HepG2 (cell line): Measurements from ENCODE around the gene TTF2. TPM values are rescaled to one million over a fixed set of nuclear protein-coding genes. Genes with fewer than 3 reads are reported as not detected.
A peak's percentile ranks its signal among the peaks of the same experiment; 100 is the strongest.

ENCODE experiments used
- ATF7 ChIP-seq, 2 experiments: fragments of 450-650 bp in 1 of 2; sonication (generic) in 1 of 2; formaldehyde crosslinking in 1 of 2; IDR thresholded peaks; 2 replicates each; pipeline versions ENCODE4 v1.4.0 to v1.6.1; 2016 to 2020; ENCODE audit warnings: antibody characterized with exemption in 1 of 2, mild to moderate bottlenecking in 1 of 2, missing genetic modification reagents in 1 of 2
- CBFB ChIP-seq: sonication (generic); formaldehyde crosslinking; IDR thresholded peaks from 2 replicates; pipeline ENCODE4 v1.4.0; 2020; ENCODE audit warnings: missing genetic modification reagents
- MEIS1 ChIP-seq: sonication (generic); formaldehyde crosslinking; IDR thresholded peaks from 2 replicates; pipeline ENCODE4 v1.9.0; 2021; ENCODE audit warnings: mild to moderate bottlenecking, missing genetic modification reagents, moderate library complexity, borderline replicate concordance
- PHF20 ChIP-seq: sonication (generic); formaldehyde crosslinking; IDR thresholded peaks from 2 replicates; pipeline ENCODE4 v1.5.0; 2020; ENCODE audit warnings: mild to moderate bottlenecking, missing genetic modification reagents
- POLR2A ChIP-seq, 2 experiments: IDR thresholded peaks; 2 replicates each; pipeline ENCODE4 v1.6.1; 2011; ENCODE audit warnings: low read depth in 2 of 2, low read length in 2 of 2, mild to moderate bottlenecking in 1 of 2, moderate library complexity in 1 of 2; ENCODE audit not compliant: insufficient read depth in 1 of 2
- RBAK ChIP-seq: sonication (generic); formaldehyde crosslinking; IDR thresholded peaks from 2 replicates; pipeline ENCODE4 v1.5.1; 2020; ENCODE audit warnings: mild to moderate bottlenecking, missing genetic modification reagents
- RBFOX2 ChIP-seq: fragments of 200-400 bp; formaldehyde crosslinking; IDR thresholded peaks from 2 replicates; pipeline ENCODE4 v1.6.1; 2017; ENCODE audit warnings: low read depth, mild to moderate bottlenecking, low read length
- SRSF4 ChIP-seq: fragments of 200-400 bp; formaldehyde crosslinking; IDR thresholded peaks from one replicate; pipeline ENCODE4 v1.6.1; 2018; ENCODE audit warnings: mild to moderate bottlenecking, low read depth, low read length, moderate library complexity; ENCODE audit not compliant: poor library complexity, severe bottlenecking
- ZNF558 ChIP-seq: sonication (generic); formaldehyde crosslinking; IDR thresholded peaks from 2 replicates; pipeline ENCODE4 v1.9.0; 2022; ENCODE audit warnings: mild to moderate bottlenecking, missing genetic modification reagents, borderline replicate concordance
- ZNF644 ChIP-seq: IDR thresholded peaks from 2 replicates; pipeline ENCODE4 v1.6.1; 2016; ENCODE audit warnings: low read depth
- ZSCAN21 ChIP-seq: sonication (generic); formaldehyde crosslinking; IDR thresholded peaks from 2 replicates; pipeline ENCODE4 v1.8.0; 2022; ENCODE audit warnings: mild to moderate bottlenecking, missing genetic modification reagents, moderate library complexity, borderline replicate concordance
- polyA plus RNA-seq, 8 experiments: library from polyadenylated mRNA; depleted of rRNA in 3 of 8; stranded (reverse) in 7 of 8; unstranded in 1 of 8; fragments of >200 nt; fragmentation: Illumina TruSeq in 4 of 8; extraction: Trizol in 4 of 8; gene quantifications; 2 replicates each; pipeline versions ENCODE4 v1.2.1 to v1.2.3, GENCODE V29; 2011 to 2016; ENCODE audit warnings: low read depth in 4 of 8, missing spikeins in 1 of 8, mixed read lengths in 1 of 8; ENCODE audit not compliant: insufficient read depth in 1 of 8
- total RNA-seq, 5 experiments: library from RNA; depleted of rRNA; stranded (reverse); fragments of >200 nt; fragmentation: Illumina TruSeq; extraction: Trizol; gene quantifications; 2 replicates each; pipeline ENCODE4 v1.2.3, GENCODE V29; 2016; ENCODE audit warnings: low read depth in 1 of 5
- TF ChIP-seq, protein P1 (sequence below): sonication (generic); formaldehyde crosslinking; IDR thresholded peaks from 2 replicates; pipeline ENCODE4 v1.9.0; 2022; ENCODE audit warnings: low read depth, missing genetic modification reagents
- TF ChIP-seq, protein P2 (sequence below): sonication (generic); formaldehyde crosslinking; IDR thresholded peaks from 2 replicates; pipeline ENCODE4 v1.5.1; 2020; ENCODE audit warnings: missing genetic modification reagents, mild to moderate bottlenecking, borderline replicate concordance
- TF ChIP-seq, protein P3 (sequence below): IDR thresholded peaks from 2 replicates; pipeline ENCODE4 v1.6.1; 2018; ENCODE audit warnings: missing genetic modification reagents, mild to moderate bottlenecking, missing compliant biosample characterization
- TF ChIP-seq, protein P4 (sequence below): IDR thresholded peaks from 2 replicates; pipeline ENCODE4 v1.6.1; 2018; ENCODE audit warnings: missing genetic modification reagents
- TF ChIP-seq, protein P5 (sequence below): sonication (generic); formaldehyde crosslinking; IDR thresholded peaks from 2 replicates; pipeline ENCODE4 v1.4.0; 2020; ENCODE audit warnings: mild to moderate bottlenecking, missing genetic modification reagents, borderline replicate concordance

The TTF2 gene
- total and polyA plus RNA-seq, 2 of the 13 experiments (the other 11 are each of a cell fraction or from before 2014, with no cell fraction given), result 12.8 to 48.9 TPM

DNA sequence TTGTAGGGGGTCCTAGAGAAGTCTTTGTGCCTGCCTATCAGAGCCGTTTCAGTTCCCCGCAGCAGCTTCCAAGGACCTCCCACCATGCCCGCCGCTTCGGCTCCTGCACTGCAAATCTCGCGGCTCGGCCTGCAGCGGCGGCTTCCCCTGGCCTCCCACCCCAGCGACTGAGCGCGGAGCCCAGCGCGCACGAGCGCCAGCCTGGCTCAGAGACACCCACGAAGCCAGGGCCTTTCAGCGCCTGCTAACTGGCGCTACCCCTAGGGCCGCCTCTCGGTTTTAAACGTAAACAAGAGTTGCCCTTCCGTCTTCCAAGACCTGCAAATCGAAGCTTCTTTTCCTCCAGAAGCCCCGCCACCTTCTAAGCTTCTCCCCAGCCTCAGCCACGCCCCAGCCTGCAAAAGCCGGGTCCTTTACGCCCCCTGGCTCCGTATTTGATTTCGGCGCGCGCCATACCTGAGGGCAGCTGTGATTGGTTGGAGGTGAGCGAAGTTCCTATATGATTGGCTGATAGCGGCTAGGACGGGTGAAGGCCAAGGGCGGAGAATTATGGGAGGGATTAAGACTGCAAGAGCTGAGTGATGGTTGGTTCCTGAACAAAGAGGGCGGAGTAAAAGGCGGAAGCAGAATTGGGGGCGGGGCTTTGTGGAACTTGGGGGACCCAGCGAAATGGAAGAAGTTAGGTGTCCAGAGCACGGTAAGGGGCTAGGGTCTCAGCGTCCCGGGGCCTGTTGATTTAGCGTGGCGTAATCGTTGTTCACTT, at the start of gene TTF2 (continued):
- no peak for TF ChIP-seq PHF20
- TF ChIP-seq, protein P1, sequence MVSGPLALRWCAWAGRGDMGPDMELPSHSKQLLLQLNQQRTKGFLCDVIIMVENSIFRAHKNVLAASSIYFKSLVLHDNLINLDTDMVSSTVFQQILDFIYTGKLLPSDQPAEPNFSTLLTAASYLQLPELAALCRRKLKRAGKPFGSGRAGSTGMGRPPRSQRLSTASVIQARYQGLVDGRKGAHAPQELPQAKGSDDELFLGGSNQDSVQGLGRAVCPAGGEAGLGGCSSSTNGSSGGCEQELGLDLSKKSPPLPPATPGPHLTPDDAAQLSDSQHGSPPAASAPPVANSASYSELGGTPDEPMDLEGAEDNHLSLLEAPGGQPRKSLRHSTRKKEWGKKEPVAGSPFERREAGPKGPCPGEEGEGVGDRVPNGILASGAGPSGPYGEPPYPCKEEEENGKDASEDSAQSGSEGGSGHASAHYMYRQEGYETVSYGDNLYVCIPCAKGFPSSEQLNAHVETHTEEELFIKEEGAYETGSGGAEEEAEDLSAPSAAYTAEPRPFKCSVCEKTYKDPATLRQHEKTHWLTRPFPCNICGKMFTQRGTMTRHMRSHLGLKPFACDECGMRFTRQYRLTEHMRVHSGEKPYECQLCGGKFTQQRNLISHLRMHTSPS (CRISPR knock-in tag), result no peak
- TF ChIP-seq ZNF558 (CRISPR knock-in tag), result no peak
- peak; percentile 65 for TF ChIP-seq RBFOX2
- TF ChIP-seq, protein P2, sequence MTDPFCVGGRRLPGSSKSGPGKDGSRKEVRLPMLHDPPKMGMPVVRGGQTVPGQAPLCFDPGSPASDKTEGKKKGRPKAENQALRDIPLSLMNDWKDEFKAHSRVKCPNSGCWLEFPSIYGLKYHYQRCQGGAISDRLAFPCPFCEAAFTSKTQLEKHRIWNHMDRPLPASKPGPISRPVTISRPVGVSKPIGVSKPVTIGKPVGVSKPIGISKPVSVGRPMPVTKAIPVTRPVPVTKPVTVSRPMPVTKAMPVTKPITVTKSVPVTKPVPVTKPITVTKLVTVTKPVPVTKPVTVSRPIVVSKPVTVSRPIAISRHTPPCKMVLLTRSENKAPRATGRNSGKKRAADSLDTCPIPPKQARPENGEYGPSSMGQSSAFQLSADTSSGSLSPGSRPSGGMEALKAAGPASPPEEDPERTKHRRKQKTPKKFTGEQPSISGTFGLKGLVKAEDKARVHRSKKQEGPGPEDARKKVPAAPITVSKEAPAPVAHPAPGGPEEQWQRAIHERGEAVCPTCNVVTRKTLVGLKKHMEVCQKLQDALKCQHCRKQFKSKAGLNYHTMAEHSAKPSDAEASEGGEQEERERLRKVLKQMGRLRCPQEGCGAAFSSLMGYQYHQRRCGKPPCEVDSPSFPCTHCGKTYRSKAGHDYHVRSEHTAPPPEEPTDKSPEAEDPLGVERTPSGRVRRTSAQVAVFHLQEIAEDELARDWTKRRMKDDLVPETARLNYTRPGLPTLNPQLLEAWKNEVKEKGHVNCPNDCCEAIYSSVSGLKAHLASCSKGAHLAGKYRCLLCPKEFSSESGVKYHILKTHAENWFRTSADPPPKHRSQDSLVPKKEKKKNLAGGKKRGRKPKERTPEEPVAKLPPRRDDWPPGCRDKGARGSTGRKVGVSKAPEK (CRISPR knock-in tag), result no peak
- no peak for TF ChIP-seq RBAK (CRISPR knock-in tag)
- no peak for TF ChIP-seq ATF7 (IDR thresholded peaks at IDR 0.05)
- TF ChIP-seq ATF7 (CRISPR knock-in tag; IDR thresholded peaks at IDR 0.05), result no peak
- TF ChIP-seq, protein P3, sequence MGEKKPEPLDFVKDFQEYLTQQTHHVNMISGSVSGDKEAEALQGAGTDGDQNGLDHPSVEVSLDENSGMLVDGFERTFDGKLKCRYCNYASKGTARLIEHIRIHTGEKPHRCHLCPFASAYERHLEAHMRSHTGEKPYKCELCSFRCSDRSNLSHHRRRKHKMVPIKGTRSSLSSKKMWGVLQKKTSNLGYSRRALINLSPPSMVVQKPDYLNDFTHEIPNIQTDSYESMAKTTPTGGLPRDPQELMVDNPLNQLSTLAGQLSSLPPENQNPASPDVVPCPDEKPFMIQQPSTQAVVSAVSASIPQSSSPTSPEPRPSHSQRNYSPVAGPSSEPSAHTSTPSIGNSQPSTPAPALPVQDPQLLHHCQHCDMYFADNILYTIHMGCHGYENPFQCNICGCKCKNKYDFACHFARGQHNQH (CRISPR knock-in tag), result no peak
- TF ChIP-seq, protein P4, sequence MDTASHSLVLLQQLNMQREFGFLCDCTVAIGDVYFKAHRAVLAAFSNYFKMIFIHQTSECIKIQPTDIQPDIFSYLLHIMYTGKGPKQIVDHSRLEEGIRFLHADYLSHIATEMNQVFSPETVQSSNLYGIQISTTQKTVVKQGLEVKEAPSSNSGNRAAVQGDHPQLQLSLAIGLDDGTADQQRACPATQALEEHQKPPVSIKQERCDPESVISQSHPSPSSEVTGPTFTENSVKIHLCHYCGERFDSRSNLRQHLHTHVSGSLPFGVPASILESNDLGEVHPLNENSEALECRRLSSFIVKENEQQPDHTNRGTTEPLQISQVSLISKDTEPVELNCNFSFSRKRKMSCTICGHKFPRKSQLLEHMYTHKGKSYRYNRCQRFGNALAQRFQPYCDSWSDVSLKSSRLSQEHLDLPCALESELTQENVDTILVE (CRISPR knock-in tag), result no peak
- peak; percentile 45 to 67; a peak in 3 of 4 replicates for TF ChIP-seq POLR2A (IDR thresholded peaks at IDR 0.05; ENCODE audit: insufficient read depth in 1 of 2, low read depth in 2 of 2, low read length in 2 of 2)
- TF ChIP-seq MEIS1 (CRISPR knock-in tag), result no peak
- TF ChIP-seq, protein P5, sequence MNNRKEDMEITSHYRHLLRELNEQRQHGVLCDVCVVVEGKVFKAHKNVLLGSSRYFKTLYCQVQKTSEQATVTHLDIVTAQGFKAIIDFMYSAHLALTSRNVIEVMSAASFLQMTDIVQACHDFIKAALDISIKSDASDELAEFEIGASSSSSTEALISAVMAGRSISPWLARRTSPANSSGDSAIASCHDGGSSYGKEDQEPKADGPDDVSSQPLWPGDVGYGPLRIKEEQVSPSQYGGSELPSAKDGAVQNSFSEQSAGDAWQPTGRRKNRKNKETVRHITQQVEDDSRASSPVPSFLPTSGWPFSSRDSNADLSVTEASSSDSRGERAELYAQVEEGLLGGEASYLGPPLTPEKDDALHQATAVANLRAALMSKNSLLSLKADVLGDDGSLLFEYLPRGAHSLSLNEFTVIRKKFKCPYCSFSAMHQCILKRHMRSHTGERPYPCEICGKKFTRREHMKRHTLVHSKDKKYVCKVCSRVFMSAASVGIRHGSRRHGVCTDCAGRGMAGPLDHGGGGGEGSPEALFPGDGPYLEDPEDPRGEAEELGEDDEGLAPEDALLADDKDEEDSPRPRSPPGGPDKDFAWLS (CRISPR knock-in tag), result no peak
- TF ChIP-seq ZNF644 (CRISPR knock-in tag), result no peak
- TF ChIP-seq CBFB (CRISPR knock-in tag), result 0 out of 2 replicates have a peak, but pooled peaks have one; percentile 17
- no peak for TF ChIP-seq ZSCAN21 (CRISPR knock-in tag)
- TF ChIP-seq SRSF4, result no peak
